GM10847 (cell line): ENCODE measurements around the gene SSH2.

Experiments
- POLR2A ChIP-seq: IDR thresholded peaks from 2 replicates; pipeline ENCODE4 v1.6.1; 2011; ENCODE audit not compliant: insufficient read length; ENCODE audit errors: extremely low read depth

SSH2 gene

GRCh38 chr17:29941334-29941733 is 11.3 kb upstream of the SSH2 start, which contains the start of gene EFCAB5:
TSS of gene EFCAB5 (plus strand) at chr17:29941634. CDS start at chr17:29941797, 163 bp downstream.
- no peak for TF ChIP-seq POLR2A

- TF ChIP-seq POLR2A, result no peak
Observed at GRCh38 chr17:29936724-29937123, 6.7 kb upstream of the SSH2 start.

- no peak for TF ChIP-seq POLR2A
Observed at GRCh38 chr17:29933379-29933778, 3.4 kb upstream of the SSH2 start.

GRCh38 chr17:29931231-29931932 is 1.4 kb upstream of the SSH2 start:
- no peak for TF ChIP-seq POLR2A

- no peak for TF ChIP-seq POLR2A
Observed at GRCh38 chr17:29930409-29931010, 482 bp upstream of the SSH2 start.

GRCh38 chr17:29929006-29929532 is 959 bp downstream of the SSH2 start:
- TF ChIP-seq POLR2A, result no peak

- no peak for TF ChIP-seq POLR2A
Observed at GRCh38 chr17:29927546-29927945, 2.5 kb downstream of the SSH2 start.

GRCh38 chr17:29924786-29925185 is 5.2 kb downstream of the SSH2 start:
- no peak for TF ChIP-seq POLR2A

GRCh38 chr17:29918922-29919856 is 10.8 kb downstream of the SSH2 start:
- TF ChIP-seq POLR2A, result no peak

- TF ChIP-seq POLR2A, result no peak
Observed at GRCh38 chr17:29918016-29918415, 12.0 kb downstream of the SSH2 start.

- no peak for TF ChIP-seq POLR2A
Observed at GRCh38 chr17:29914819-29915537, 15.1 kb downstream of the SSH2 start.

GRCh38 chr17:29911641-29912177 is 18.3 kb downstream of the SSH2 start:
- no peak for TF ChIP-seq POLR2A

GRCh38 chr17:29909236-29910003 is 20.6 kb downstream of the SSH2 start:
- TF ChIP-seq POLR2A, result no peak

GRCh38 chr17:29906969-29907368 is 23.1 kb downstream of the SSH2 start:
- TF ChIP-seq POLR2A, result no peak

- TF ChIP-seq POLR2A, result no peak
Observed at GRCh38 chr17:29905879-29906167, 24.2 kb downstream of the SSH2 start.
